Measurements from ENCODE around the gene APAF1.

GRCh38 chr12:98696036-98696646 is 51.1 kb downstream of the APAF1 start:
- no peak for TF ChIP-seq CTCF (IDR thresholded peaks at IDR 0.05; ENCODE audit: low read depth, low read length, missing input control)
- no peak for TF ChIP-seq RXRA (IDR thresholded peaks at IDR 0.05)
- no peak for TF ChIP-seq YY1 (IDR thresholded peaks at IDR 0.05)
- no peak for TF ChIP-seq GABPA (IDR thresholded peaks at IDR 0.05 in 1 of 2, conservative IDR thresholded peaks at IDR 0.05 in 1 of 2)
- no peak for TF ChIP-seq MAX (IDR thresholded peaks at IDR 0.05)
- TF ChIP-seq REST (IDR thresholded peaks at IDR 0.05), result no peak

All from liver (tissue), 3 donors.